GM12865 (cell line): Measurements from ENCODE around the gene GNAI3.
A peak's percentile ranks its signal among the peaks of the same experiment; 100 is the strongest.

ENCODE experiments used
- DNase-seq: peaks from one replicate; pipeline ENCODE4 v3.0.0; 2010; ENCODE audit warnings: low read depth
- H3K4me3 ChIP-seq: 2 replicates; pipeline ENCODE4 v1.5.1; 2011; ENCODE audit warnings: mild to moderate bottlenecking, low read depth, low read length, control low read depth
- TF ChIP-seq, protein P1 (sequence below): IDR thresholded peaks from 2 replicates; pipeline ENCODE4 v1.5.1; 2011; ENCODE audit warnings: low read length, control low read depth, low read depth, inconsistent platforms; ENCODE audit not compliant: insufficient read depth; ENCODE audit errors: missing control alignments

The GNAI3 gene

DNA sequence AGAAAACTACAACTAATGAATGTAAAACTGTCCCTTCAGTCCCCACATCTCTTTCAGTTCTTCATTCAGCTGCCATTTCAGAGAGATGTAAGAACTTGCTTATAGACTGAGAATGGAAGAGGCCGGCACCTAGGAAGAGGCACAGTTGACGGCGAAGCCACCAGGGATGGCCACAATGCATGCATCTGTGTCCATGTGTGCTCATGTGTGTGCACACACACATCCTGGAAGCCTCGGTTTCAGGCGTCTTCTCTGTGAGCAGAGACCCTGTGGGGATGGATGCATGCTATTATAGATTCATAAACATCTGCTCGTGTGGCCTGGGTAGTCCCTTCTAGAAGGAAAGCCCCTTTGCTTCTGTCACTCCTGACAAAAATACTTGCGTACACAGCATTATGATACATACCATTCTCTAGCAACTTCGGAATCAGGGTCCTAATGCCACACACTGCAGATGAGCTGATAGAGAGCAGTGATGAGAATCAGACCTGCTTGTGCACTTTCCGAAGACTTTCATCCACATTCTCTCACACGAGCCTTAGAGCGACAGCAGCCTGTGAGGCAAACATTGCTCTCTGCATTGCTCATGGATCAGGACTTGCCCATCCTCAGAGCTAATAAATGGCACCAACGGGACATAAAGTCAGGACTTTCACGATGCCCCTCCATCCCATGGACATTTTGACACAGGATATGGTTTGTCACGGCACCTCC, 21.2 kb upstream of the GNAI3 start:
- peak; percentile 75 for DNase-seq
- H3K4me3 ChIP-seq: no peak overlapping the region
- TF ChIP-seq, protein P1, sequence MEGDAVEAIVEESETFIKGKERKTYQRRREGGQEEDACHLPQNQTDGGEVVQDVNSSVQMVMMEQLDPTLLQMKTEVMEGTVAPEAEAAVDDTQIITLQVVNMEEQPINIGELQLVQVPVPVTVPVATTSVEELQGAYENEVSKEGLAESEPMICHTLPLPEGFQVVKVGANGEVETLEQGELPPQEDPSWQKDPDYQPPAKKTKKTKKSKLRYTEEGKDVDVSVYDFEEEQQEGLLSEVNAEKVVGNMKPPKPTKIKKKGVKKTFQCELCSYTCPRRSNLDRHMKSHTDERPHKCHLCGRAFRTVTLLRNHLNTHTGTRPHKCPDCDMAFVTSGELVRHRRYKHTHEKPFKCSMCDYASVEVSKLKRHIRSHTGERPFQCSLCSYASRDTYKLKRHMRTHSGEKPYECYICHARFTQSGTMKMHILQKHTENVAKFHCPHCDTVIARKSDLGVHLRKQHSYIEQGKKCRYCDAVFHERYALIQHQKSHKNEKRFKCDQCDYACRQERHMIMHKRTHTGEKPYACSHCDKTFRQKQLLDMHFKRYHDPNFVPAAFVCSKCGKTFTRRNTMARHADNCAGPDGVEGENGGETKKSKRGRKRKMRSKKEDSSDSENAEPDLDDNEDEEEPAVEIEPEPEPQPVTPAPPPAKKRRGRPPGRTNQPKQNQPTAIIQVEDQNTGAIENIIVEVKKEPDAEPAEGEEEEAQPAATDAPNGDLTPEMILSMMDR: no peak

DNA sequence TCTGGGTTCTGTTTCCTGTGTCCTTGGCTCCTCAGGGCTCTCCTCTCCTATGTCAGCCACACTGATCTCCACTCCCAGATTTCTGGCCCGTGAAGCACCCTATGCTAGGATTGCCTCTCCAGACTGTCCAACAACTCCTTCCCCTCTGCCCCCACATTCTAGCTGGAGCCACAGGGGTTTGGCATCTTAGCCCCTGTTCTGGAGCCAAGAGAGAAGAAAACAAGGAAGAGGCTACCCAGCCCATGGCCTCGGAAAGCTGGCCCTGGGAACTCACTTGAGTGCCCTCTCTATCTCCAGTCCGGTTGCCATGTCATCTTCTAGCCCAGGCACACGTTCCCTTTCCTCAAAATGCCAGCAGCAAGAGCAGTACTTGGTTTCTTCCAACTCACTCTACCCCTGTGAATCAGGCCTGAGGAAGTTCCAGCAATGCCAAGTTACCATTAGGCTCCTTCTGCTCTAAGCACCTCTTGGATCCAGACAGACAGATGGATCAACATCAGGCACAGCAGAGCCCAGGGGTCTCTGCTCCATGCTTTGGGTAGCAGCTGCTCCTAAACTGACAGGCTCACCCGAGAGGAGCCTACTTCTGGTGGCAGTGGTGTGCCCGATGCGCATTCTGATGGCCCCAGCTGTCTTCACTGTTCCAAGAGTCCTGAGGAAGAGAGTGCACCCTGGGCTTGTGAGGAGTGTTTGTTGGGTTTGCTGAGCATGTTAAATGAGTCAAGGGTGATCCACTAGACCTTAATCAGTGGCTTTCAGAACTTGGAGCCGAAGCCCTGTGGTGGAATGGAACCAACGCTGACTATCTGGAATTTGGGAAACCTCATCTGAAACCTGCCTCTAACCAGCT, 20.3 kb upstream of the GNAI3 start:
- TF ChIP-seq, protein P1: no peak
- DNase-seq: no peak

GRCh38 chr1:109528712-109529111, 19.7 kb upstream of the GNAI3 start:
- no peak for DNase-seq
- H3K4me3 ChIP-seq: no peak overlapping the region
- TF ChIP-seq, protein P1: no peak

More for the DNA sequence above, 20.3 kb upstream of the GNAI3 start:
- no peak overlapping the region for H3K4me3 ChIP-seq

GRCh38 chr1:109529881-109530456, 18.4 kb upstream of the GNAI3 start:
- DNase-seq: no peak
- no peak overlapping the region for H3K4me3 ChIP-seq
- TF ChIP-seq, protein P1: no peak

GRCh38 chr1:109530457-109531087, 17.8 kb upstream of the GNAI3 start:
- TF ChIP-seq, protein P1: no peak
- H3K4me3 ChIP-seq: no peak overlapping the region
- DNase-seq: no peak

DNA sequence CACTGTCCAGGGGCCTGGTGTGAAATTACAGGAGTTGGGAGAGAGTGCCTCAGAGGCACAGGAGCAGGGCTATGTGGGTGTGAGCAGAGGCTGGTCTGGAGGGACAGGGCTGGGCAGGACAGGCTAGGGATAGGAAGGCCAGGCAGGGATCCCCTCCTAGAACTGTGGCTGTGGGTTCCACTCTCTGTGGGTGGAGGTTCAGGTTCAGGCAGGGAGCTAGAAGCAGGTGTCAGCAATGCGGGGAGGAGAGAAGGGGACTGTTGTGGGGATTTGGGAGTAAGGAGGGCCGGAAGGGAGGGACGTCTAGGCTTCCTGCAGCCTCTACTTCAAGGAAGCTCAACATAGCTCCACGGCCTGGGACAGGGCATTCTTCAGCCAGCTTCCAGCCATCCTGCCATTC, 17.0 kb upstream of the GNAI3 start:
- H3K4me3 ChIP-seq: no peak overlapping the region
- no peak for DNase-seq
- TF ChIP-seq, protein P1: no peak
